Skeletal muscle tissue (tissue), 4 donors: ENCODE measurements around the gene FLT3. TPM values are rescaled to one million over a fixed set of nuclear protein-coding genes. Genes with fewer than 3 reads are reported as not detected.

Source experiments
- H3K27ac ChIP-seq: one replicate; pipeline ENCODE4 v1.7.0; 2013; ENCODE audit warnings: mild to moderate bottlenecking, low read depth, low read length, inconsistent platforms
- H3K27me3 ChIP-seq, 3 donors: one replicate each; pipeline ENCODE4 v1.7.0; 2013; ENCODE audit warnings: low read length in 3 of 3; ENCODE audit not compliant: control insufficient read depth in 3 of 3, insufficient read depth in 3 of 3
- H3K36me3 ChIP-seq, 3 donors: one replicate each; pipeline ENCODE4 v1.7.0; 2013; ENCODE audit warnings: low read length in 3 of 3; ENCODE audit not compliant: control insufficient read depth in 3 of 3, insufficient read depth in 3 of 3
- H3K4me1 ChIP-seq, 3 donors: one replicate each; pipeline ENCODE4 v1.7.0; 2013; ENCODE audit warnings: low read length in 3 of 3, mild to moderate bottlenecking in 3 of 3; ENCODE audit not compliant: control insufficient read depth in 3 of 3, insufficient read depth in 3 of 3
- H3K4me3 ChIP-seq, 3 donors: one replicate each; pipeline ENCODE4 v1.7.0; 2013; ENCODE audit warnings: low read length in 3 of 3
- H3K9ac ChIP-seq, 3 donors: one replicate each; pipeline ENCODE4 v1.7.0; 2013; ENCODE audit warnings: low read length in 3 of 3, mild to moderate bottlenecking in 3 of 3, moderate library complexity in 2 of 3, low read depth in 1 of 3
- H3K9me3 ChIP-seq, 3 donors: one replicate each; pipeline ENCODE4 v1.7.0; 2013; ENCODE audit warnings: low read length in 3 of 3; ENCODE audit not compliant: control insufficient read depth in 3 of 3
- total RNA-seq: library from RNA; depleted of rRNA; stranded (reverse); fragments of >200 nt; gene quantifications from one replicate; pipeline ENCODE4 v1.2.3, GENCODE V29; 2014
- donor health status: Osteomylitis.

Gene FLT3
- total RNA-seq, 1 donor from 2014 or later, result 0.52 TPM

GRCh38 chr13:27985600-27985999 is 114.8 kb downstream of the FLT3 start:
- H3K4me1 ChIP-seq, result no peaks in the 10 kb centered on the region
- no peak overlapping the region for H3K4me3 ChIP-seq
- H3K9me3 ChIP-seq, result no peaks in the 10 kb centered on the region
- peaks cover 41 to 61% (median 59%) of the 10 kb centered on the region in 3 donors for H3K27me3 ChIP-seq
- H3K27ac ChIP-seq, result no peak overlapping the region
- H3K9ac ChIP-seq, result no peak overlapping the region
- H3K36me3 ChIP-seq, result no peaks in the 10 kb centered on the region

DNA sequence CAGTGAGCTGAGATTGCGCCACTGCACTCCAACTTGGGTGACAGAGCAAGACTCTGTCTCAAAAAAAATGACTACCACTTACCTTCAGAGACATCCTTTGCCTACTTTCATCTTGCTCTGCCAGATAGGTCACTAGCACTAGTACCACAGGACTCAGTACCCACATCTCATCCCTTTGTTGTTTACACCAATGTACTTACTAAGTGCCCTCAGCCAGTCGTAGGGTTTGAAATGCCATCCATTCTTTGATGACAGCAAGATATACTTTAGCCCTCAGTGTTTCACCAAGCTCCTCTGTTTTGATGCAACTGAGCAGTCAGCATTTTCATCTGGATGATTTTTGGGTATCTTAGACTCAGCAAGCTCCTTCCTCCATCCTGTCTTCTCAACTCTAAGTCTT is 118.0 kb downstream of the FLT3 start:
- H3K4me3 ChIP-seq, result no peak overlapping the region
- H3K9ac ChIP-seq, result no peak overlapping the region
- H3K27me3 ChIP-seq, result peaks cover 69 to 79% (median 76%) of the 10 kb centered on the region in 3 donors
- H3K4me1 ChIP-seq, result peaks cover 3 to 16% (median 8%) of the 10 kb centered on the region in 3 donors
- H3K9me3 ChIP-seq, result no peaks in the 10 kb centered on the region
- no peak overlapping the region for H3K27ac ChIP-seq
- H3K36me3 ChIP-seq, result no peaks in the 10 kb centered on the region

GRCh38 chr13:27981006-27981708 is 119.2 kb downstream of the FLT3 start:
- Histone ChIP-seq H3K9ac (no peak overlapping the region), H3K27ac (no peak overlapping the region), H3K36me3 (no peaks in the 10 kb centered on the region), H3K27me3 (peaks cover 75 to 82% (median 76%) of the 10 kb centered on the region in 3 donors), H3K9me3 (no peaks in the 10 kb centered on the region), H3K4me3 (no peak overlapping the region), H3K4me1 (peaks cover 3 to 16% (median 8%) of the 10 kb centered on the region in 3 donors)

DNA sequence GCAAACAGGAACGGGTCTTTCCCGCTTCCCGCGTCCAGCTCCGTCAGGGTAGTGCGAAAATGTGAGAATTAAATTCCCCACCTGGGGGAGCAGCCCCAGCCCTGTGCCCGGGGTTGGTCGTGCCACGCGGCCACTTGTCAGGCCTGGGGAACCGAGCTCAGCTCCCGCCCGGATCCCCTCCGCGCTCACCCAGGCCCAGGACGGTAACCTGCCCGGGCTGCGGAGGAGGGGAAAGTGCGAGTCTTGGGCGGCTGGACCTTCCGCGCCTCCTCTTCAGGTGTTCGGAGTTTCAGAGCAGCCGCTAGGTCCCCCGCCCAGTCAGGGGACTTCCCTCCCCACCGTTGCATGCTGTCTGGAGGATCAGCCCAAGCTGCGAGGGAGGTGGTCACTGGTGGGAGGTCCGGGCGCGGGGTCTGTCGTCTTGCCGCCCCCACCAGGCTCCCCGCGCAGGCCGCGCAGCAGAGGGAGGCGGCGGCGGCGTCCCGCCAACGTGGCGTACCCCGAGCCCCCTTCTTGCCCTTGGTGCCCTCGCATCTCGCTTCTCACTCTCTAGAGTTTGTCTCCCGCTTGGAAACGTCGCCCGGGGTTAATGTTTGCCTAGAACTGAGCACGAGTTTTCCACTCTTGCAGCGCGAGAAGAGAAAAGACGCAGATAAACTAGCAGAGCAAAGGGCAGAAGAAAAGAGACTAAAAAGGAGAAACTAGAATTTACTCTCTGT is 119.9 kb downstream of the FLT3 start:
- no peaks in the 10 kb centered on the region for H3K9me3 ChIP-seq

GRCh38 chr13:27979765-27980279 is 120.6 kb downstream of the FLT3 start:
- Histone ChIP-seq H3K9ac (no peak overlapping the region), H3K9me3 (no peaks in the 10 kb centered on the region), H3K27ac (no peak overlapping the region), H3K4me3 (no peak overlapping the region), H3K27me3 (peaks cover 84 to 91% (median 88%) of the 10 kb centered on the region in 3 donors), H3K36me3 (no peaks in the 10 kb centered on the region), H3K4me1 (peaks cover 3 to 16% (median 16%) of the 10 kb centered on the region in 3 donors)

More for the DNA sequence above, 119.9 kb downstream of the FLT3 start:
- Histone ChIP-seq H3K27ac (no peak overlapping the region), H3K4me1 (peaks cover 3 to 16% (median 14%) of the 10 kb centered on the region in 3 donors), H3K36me3 (no peaks in the 10 kb centered on the region), H3K4me3 (no peak overlapping the region), H3K27me3 (peaks cover 78 to 85% (median 84%) of the 10 kb centered on the region in 3 donors), H3K9ac (no peak overlapping the region)

GRCh38 chr13:27979001-27979643 is 121.3 kb downstream of the FLT3 start:
- no peak overlapping the region for H3K27ac ChIP-seq
- no peaks in the 10 kb centered on the region for H3K36me3 ChIP-seq
- H3K9me3 ChIP-seq, result no peaks in the 10 kb centered on the region
- peaks cover 3 to 16% (median 16%) of the 10 kb centered on the region in 3 donors for H3K4me1 ChIP-seq
- no peak overlapping the region for H3K4me3 ChIP-seq
- H3K9ac ChIP-seq, result no peak overlapping the region
- peaks cover 89 to 96% (median 93%) of the 10 kb centered on the region in 3 donors for H3K27me3 ChIP-seq

GRCh38 chr13:27978301-27978968 is 121.9 kb downstream of the FLT3 start:
- peaks cover 92 to 97% (median 93%) of the 10 kb centered on the region in 3 donors for H3K27me3 ChIP-seq
- H3K9ac ChIP-seq, result no peak overlapping the region
- H3K36me3 ChIP-seq, result no peaks in the 10 kb centered on the region
- H3K27ac ChIP-seq, result no peak overlapping the region
- H3K9me3 ChIP-seq, result no peaks in the 10 kb centered on the region
- H3K4me1 ChIP-seq, result peaks cover 3 to 16% (median 16%) of the 10 kb centered on the region in 3 donors
- peak overlapping the region in 1 of 3 donors; percentile 29 for H3K4me3 ChIP-seq

DNA sequence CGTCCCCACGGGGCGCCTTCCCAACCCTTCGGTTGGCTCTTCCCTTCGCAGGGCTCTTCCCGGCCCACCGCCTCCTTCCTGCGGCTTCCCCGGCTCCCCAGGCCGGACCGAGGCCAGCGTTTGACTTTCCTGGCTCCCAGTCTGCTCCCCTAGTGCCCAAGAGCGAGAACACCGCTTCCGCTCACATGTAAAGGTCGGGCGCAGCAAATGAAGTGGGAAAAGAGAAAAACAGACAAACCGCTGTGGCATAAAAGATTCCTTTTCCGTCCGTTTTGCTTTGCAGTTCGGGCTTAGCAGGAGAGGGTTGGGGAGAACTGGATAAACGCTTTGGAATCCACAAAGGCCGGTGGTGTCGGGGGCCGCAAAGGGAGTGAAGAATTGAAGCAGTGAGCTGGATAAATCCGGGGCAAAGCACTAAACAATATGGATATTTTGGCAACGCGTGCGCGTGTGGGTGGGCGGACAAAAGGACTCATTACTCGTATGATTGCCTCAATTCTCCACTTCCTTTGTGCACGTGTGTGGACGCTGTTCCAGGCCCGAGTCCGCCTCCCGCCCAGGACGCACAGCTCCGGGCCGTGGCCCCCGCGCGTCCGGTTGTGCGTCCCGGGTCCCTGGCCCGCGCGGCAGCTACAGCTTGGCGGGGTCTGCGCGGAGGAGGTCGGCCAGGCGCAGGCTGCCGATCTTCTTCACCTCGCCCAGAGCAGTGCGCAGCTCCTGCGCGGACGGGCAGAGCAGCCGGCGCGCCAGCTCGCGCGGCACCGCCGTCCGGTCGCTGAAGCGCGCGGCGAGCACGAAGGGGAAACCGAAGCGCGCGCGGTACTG is 122.7 kb downstream of the FLT3 start:
- H3K27ac ChIP-seq, result no peak overlapping the region
- peak overlapping the region in 1 of 3 donors; percentile 29 for H3K4me3 ChIP-seq

More for the DNA sequence above, 122.7 kb downstream of the FLT3 start:
- Histone ChIP-seq H3K9ac (no peak overlapping the region), H3K27me3 (peaks cover 91 to 94% (median 91%) of the 10 kb centered on the region in 3 donors), H3K36me3 (no peaks in the 10 kb centered on the region), H3K4me1 (peaks cover 3 to 16% (median 16%) of the 10 kb centered on the region in 3 donors), H3K9me3 (no peaks in the 10 kb centered on the region)
